B cell (primary cell): ENCODE data around the gene CISD1. TPM values are rescaled to one million over a fixed set of nuclear protein-coding genes. Genes with fewer than 3 reads are reported as not detected.

Experiments
- ATAC-seq: fragments of 200-7000 bp; cut with Tn5 transposase; one replicate; pipeline ENCODE4 v1.10.0; 2021; ENCODE audit warnings: low read depth, mild to moderate bottlenecking, moderate number of reproducible peaks, moderate library complexity
- CTCF ChIA-PET: fragments of 350-600 bp; sonication (Branson Sonifier 250); formaldehyde crosslinking; loops from one replicate; lab custom pipeline; 2021; ENCODE audit warnings: antibody characterized with exemption, inconsistent platforms; lab: Charles Lee
- POLR2A ChIA-PET: fragments of 350-600 bp; sonication (Branson Sonifier 250); formaldehyde crosslinking; loops from one replicate; lab custom pipeline; 2021; ENCODE audit warnings: antibody characterized with exemption; lab: Charles Lee
- DNase-seq: peaks from one replicate; pipeline ENCODE4 v3.0.0; 2013
- H2AFZ ChIP-seq: 2 replicates; pipeline ENCODE4 v1.6.1; 2012; ENCODE audit warnings: mild to moderate bottlenecking, low read depth, low read length; ENCODE audit not compliant: insufficient read depth, poor library complexity, severe bottlenecking
- H3K27ac ChIP-seq, 2 donors: 1 replicate in 1 of 2; 2 replicates in 1 of 2; pipeline ENCODE4 v1.5.1; 2012 to 2013; ENCODE audit warnings: low read length in 2 of 2, mild to moderate bottlenecking in 2 of 2, moderate library complexity in 1 of 2
- H3K27me3 ChIP-seq, 4 experiments: fragments of 200-600 bp in 1 of 4; sonication (generic) in 1 of 4; replicated peaks in 1 of 4; 1 replicate in 2 of 4; 2 replicates in 2 of 4; pipeline versions ENCODE4 v1.6.1 to v1.7.0; 2013 to 2016; ENCODE audit warnings: low read length in 3 of 4, mild to moderate bottlenecking in 2 of 4, mixed read lengths in 1 of 4, moderate library complexity in 1 of 4; ENCODE audit not compliant: insufficient read depth in 4 of 4, control insufficient read depth in 3 of 4; ENCODE audit errors: control extremely low read depth in 1 of 4
- H3K36me3 ChIP-seq, 2 experiments: replicated peaks in 1 of 2; 1 replicate in 1 of 2; 2 replicates in 1 of 2; pipeline versions ENCODE4 v1.6.1 to v1.7.1; 2013; ENCODE audit warnings: low read length in 1 of 2; ENCODE audit not compliant: insufficient read depth in 2 of 2, control insufficient read depth in 1 of 2; ENCODE audit errors: control extremely low read depth in 1 of 2, extremely low read depth in 1 of 2
- H3K4me1 ChIP-seq, 2 donors: fragments of 200-600 bp in 1 of 2; sonication (generic) in 1 of 2; 1 replicate in 1 of 2; 2 replicates in 1 of 2; pipeline versions ENCODE4 v1.5.1 to v1.6.1; 2013 to 2017; ENCODE audit warnings: low read length in 2 of 2; ENCODE audit not compliant: control insufficient read depth in 2 of 2, insufficient read depth in 2 of 2
- H3K4me2 ChIP-seq: replicated peaks from 2 replicates; pipeline ENCODE3; 2012; ENCODE audit warnings: mild to moderate bottlenecking, low read depth, low read length; ENCODE audit not compliant: poor library complexity, severe bottlenecking
- H3K4me3 ChIP-seq, 5 experiments: fragments of 200-600 bp in 1 of 5; sonication (generic) in 1 of 5; 1 replicate in 3 of 5; 2 replicates in 2 of 5; pipeline versions ENCODE4 v1.5.1 to v1.7.0; 2011 to 2016; ENCODE audit warnings: low read length in 4 of 5, mild to moderate bottlenecking in 4 of 5, low read depth in 2 of 5, control low read depth in 1 of 5, moderate library complexity in 1 of 5; ENCODE audit not compliant: insufficient read depth in 1 of 5; ENCODE audit errors: control extremely low read depth in 1 of 5, extremely low read depth in 1 of 5
- H3K79me2 ChIP-seq: fragments of 200-600 bp; sonication (generic); one replicate; pipeline ENCODE4 v1.6.0; 2016; ENCODE audit warnings: low read length; ENCODE audit not compliant: control insufficient read depth, insufficient read depth
- H3K9ac ChIP-seq: fragments of 200-600 bp; sonication (generic); 2 replicates; pipeline ENCODE4 v1.6.1; 2017; ENCODE audit warnings: mild to moderate bottlenecking, low read length, moderate library complexity
- H3K9me3 ChIP-seq, 3 donors: one replicate each; pipeline versions ENCODE4 v1.6.1 to v1.7.1; 2013; ENCODE audit warnings: low read length in 2 of 3; ENCODE audit not compliant: control insufficient read depth in 2 of 3, insufficient read depth in 1 of 3; ENCODE audit errors: control extremely low read depth in 1 of 3
- H4K20me1 ChIP-seq: 2 replicates; pipeline ENCODE4 v1.6.0; 2012; ENCODE audit warnings: mild to moderate bottlenecking, low read length; ENCODE audit not compliant: insufficient read depth, control insufficient read depth, poor library complexity, severe bottlenecking
- H3K27ac Mint-ChIP-seq: one replicate; pipeline ENCODE4 v1.8.0; 2021; ENCODE audit warnings: mixed read lengths
- H3K27me3 Mint-ChIP-seq: one replicate; pipeline ENCODE4 v1.8.0; 2021; ENCODE audit warnings: mixed read lengths
- H3K4me1 Mint-ChIP-seq: one replicate; pipeline ENCODE4 v1.8.0; 2021; ENCODE audit warnings: mixed read lengths
- H3K4me3 Mint-ChIP-seq: one replicate; pipeline ENCODE4 v1.8.0; 2021; ENCODE audit warnings: mixed read lengths
- H3K9me3 Mint-ChIP-seq: one replicate; pipeline ENCODE4 v1.8.0; 2022; ENCODE audit warnings: mixed read lengths; ENCODE audit not compliant: insufficient read depth
- CTCF ChIP-seq: fragments of 200-600 bp; IDR thresholded peaks from one replicate; pipeline ENCODE4 v1.8.0; 2022; ENCODE audit warnings: antibody characterized with exemption, mild to moderate bottlenecking
- EZH2 ChIP-seq: IDR thresholded peaks from 2 replicates; pipeline ENCODE4 v1.6.1; 2012; ENCODE audit warnings: borderline replicate concordance, low read depth, mild to moderate bottlenecking, moderate library complexity, low read length; ENCODE audit not compliant: insufficient read depth, poor library complexity, severe bottlenecking
- WGBS: methylation state at CpG from one replicate; pipeline ENCODE4 v1.1.5; 2013; ENCODE audit warnings: missing lambda C conversion rate; ENCODE audit not compliant: insufficient coverage; 5-methylcytosine and 5-hydroxymethylcytosine counted together
- intact Hi-C: fragments of 100-400 bp; cut with micrococcal nuclease; formaldehyde crosslinking; loops from one replicate; pipeline ENCODE4 v1.10.0; 2022
- polyA plus RNA-seq: library from polyadenylated mRNA; depleted of rRNA; stranded (reverse); fragments of >200 nt; gene quantifications from 2 replicates; pipeline ENCODE4 v1.2.3, GENCODE V29; 2012
- total RNA-seq, 2 donors: library from RNA; stranded (reverse); fragments of 120-200 nt in 1 of 2; gene quantifications; 1 replicate in 1 of 2; 2 replicates in 1 of 2; pipeline versions ENCODE4 v1.2.3 to v1.2.4, GENCODE V29; 2013 to 2022

CISD1 gene
- total and polyA plus RNA-seq, 2 donors (not counting 1 experiment from before 2014, with no cell fraction given): 6.6 to 7.3 TPM

GRCh38 chr10:58328233-58328632 lies 59.3 kb downstream of the CISD1 start:
- intact Hi-C loops: no loop called here
- TF ChIP-seq EZH2 (no peak), CTCF (no peak)
- no peak overlapping the region for H3K9ac ChIP-seq
- H3K4me1 Mint-ChIP-seq: no peaks in the 10 kb centered on the region
- no peak for ATAC-seq
- no peak overlapping the region for H2AFZ ChIP-seq
- H3K27me3 Mint-ChIP-seq: peaks cover 4% of the 10 kb centered on the region
- H3K4me3 Mint-ChIP-seq: no peak overlapping the region
- WGBS: no CpG with 5 or more reads among the region's 1 CpG
- POLR2A ChIA-PET: no interaction called here
- DNase-seq: no peak
- no peaks in the 10 kb centered on the region for H4K20me1 ChIP-seq
- no peaks in the 10 kb centered on the region for H3K27me3 ChIP-seq
- no peaks in the 10 kb centered on the region for H3K79me2 ChIP-seq
- H3K4me3 ChIP-seq: no peak overlapping the region
- H3K27ac Mint-ChIP-seq: no peak overlapping the region
- H3K9me3 Mint-ChIP-seq: no peaks in the 10 kb centered on the region
- no peaks in the 10 kb centered on the region for H3K9me3 ChIP-seq
- H3K36me3 ChIP-seq: no peaks in the 10 kb centered on the region
- H3K4me1 ChIP-seq: no peaks in the 10 kb centered on the region
- H3K27ac ChIP-seq: no peak overlapping the region
- CTCF ChIA-PET: no interaction called here
- no peak overlapping the region for H3K4me2 ChIP-seq

- Mint-ChIP-seq H3K27me3 (peaks cover 4% of the 10 kb centered on the region), H3K27ac (no peak overlapping the region), H3K4me1 (peaks cover 6% of the 10 kb centered on the region), H3K4me3 (no peak overlapping the region), H3K9me3 (no peaks in the 10 kb centered on the region)
- Histone ChIP-seq H3K9ac (no peak overlapping the region), H3K4me1 (peaks cover 0 to 5% of the 10 kb centered on the region in 2 donors), H3K27ac (no peak overlapping the region), H3K9me3 (no peaks in the 10 kb centered on the region), H3K79me2 (peaks cover 12% of the 10 kb centered on the region), H3K27me3 (no peaks in the 10 kb centered on the region), H2AFZ (peak overlapping the region; percentile 14), H4K20me1 (no peaks in the 10 kb centered on the region), H3K4me2 (no peak overlapping the region), H3K4me3 (no peak overlapping the region), H3K36me3 (no peaks in the 10 kb centered on the region)
- DNase-seq (no peak), ATAC-seq (no peak)
- TF ChIP-seq CTCF (no peak), EZH2 (no peak)
- POLR2A ChIA-PET: no interaction called here
- CTCF ChIA-PET: no interaction called here
- intact Hi-C loops: no loop called here
- WGBS: no CpG with 5 or more reads among the region's 1 CpG
These were observed 61.5 kb downstream of the CISD1 start for GRCh38 chr10:58330431-58330830.
